ENCODE data around the gene OR14I1. TPM values are rescaled to one million over a fixed set of nuclear protein-coding genes. Genes with fewer than 3 reads are reported as not detected.
"Not testable (repeated sequence)": the region's sequence is repeated elsewhere in the genome, so short reads cannot be mapped to it uniquely, and the experiment has no call there.

The OR14I1 gene
- total RNA-seq, 1 donor = not detected

GRCh38 chr1:248681651-248682050 lies 20.9 kb downstream of the OR14I1 start:
- H3K4me2 ChIP-seq (ENCODE audit: insufficient read depth, low read length) = no peak overlapping the region
- H3K36me3 ChIP-seq (ENCODE audit: insufficient read depth, low read length) = no peaks in the 10 kb centered on the region
- no peak overlapping the region for H3K4me3 ChIP-seq (ENCODE audit: insufficient read depth, low read length)
- no peak for TF ChIP-seq CTCF (IDR thresholded peaks at IDR 0.05; ENCODE audit: extremely low read depth, low read depth, low read length)
- H3K9me3 ChIP-seq (ENCODE audit: low read depth, low read length) = peaks cover 3% of the 10 kb centered on the region
- no peak for DNase-seq (ENCODE audit: insufficient read length, low spot score, missing footprints)
- no peak overlapping the region for H2AFZ ChIP-seq (ENCODE audit: low read length)
- H3K27ac ChIP-seq (ENCODE audit: low read depth, low read length) = no peak overlapping the region
- no peaks in the 10 kb centered on the region for H3K4me1 ChIP-seq (ENCODE audit: insufficient read depth, low read length)
- no peaks in the 10 kb centered on the region for H3K79me2 ChIP-seq (ENCODE audit: insufficient read depth, low read length)
- no peaks in the 10 kb centered on the region for H4K20me1 ChIP-seq (ENCODE audit: insufficient read depth, low read length)
- no peaks in the 10 kb centered on the region for H3K27me3 ChIP-seq (ENCODE audit: insufficient read depth, low read length)

GRCh38 chr1:248670003-248670402 lies 32.6 kb downstream of the OR14I1 start:
- Histone ChIP-seq H3K4me1 (ENCODE audit: insufficient read depth, low read length) (no peaks in the 10 kb centered on the region), H3K36me3 (ENCODE audit: insufficient read depth, low read length) (no peaks in the 10 kb centered on the region), H3K4me2 (ENCODE audit: insufficient read depth, low read length) (no peak overlapping the region), H3K9me3 (ENCODE audit: low read depth, low read length) (peaks cover 6% of the 10 kb centered on the region), H3K27ac (ENCODE audit: low read depth, low read length) (no peak overlapping the region), H2AFZ (ENCODE audit: low read length) (no peak overlapping the region), H3K4me3 (ENCODE audit: insufficient read depth, low read length) (no peak overlapping the region), H3K27me3 (ENCODE audit: insufficient read depth, low read length) (no peaks in the 10 kb centered on the region), H3K79me2 (ENCODE audit: insufficient read depth, low read length) (no peaks in the 10 kb centered on the region), H4K20me1 (ENCODE audit: insufficient read depth, low read length) (no peaks in the 10 kb centered on the region)
- no peak for DNase-seq (ENCODE audit: insufficient read length, low spot score, missing footprints)
- no peak for TF ChIP-seq CTCF (IDR thresholded peaks at IDR 0.05; ENCODE audit: extremely low read depth, low read depth, low read length)

- DNase-seq (ENCODE audit: insufficient read length, low spot score, missing footprints); H3K4me1 ChIP-seq (ENCODE audit: insufficient read depth, low read length); H3K4me3 ChIP-seq (ENCODE audit: insufficient read depth, low read length); H3K79me2 ChIP-seq (ENCODE audit: insufficient read depth, low read length); H3K4me2 ChIP-seq (ENCODE audit: insufficient read depth, low read length); H3K27ac ChIP-seq (ENCODE audit: low read depth, low read length); H4K20me1 ChIP-seq (ENCODE audit: insufficient read depth, low read length); H3K27me3 ChIP-seq (ENCODE audit: insufficient read depth, low read length); H2AFZ ChIP-seq (ENCODE audit: low read length); H3K36me3 ChIP-seq (ENCODE audit: insufficient read depth, low read length); H3K9me3 ChIP-seq (ENCODE audit: low read depth, low read length): not testable (repeated sequence)
Observed at GRCh38 chr1:248663453-248664328, 38.9 kb downstream of the OR14I1 start.

GRCh38 chr1:248656797-248657196 lies 45.8 kb downstream of the OR14I1 start:
- not testable (repeated sequence) for DNase-seq (ENCODE audit: insufficient read length, low spot score, missing footprints); H3K79me2 ChIP-seq (ENCODE audit: insufficient read depth, low read length); H2AFZ ChIP-seq (ENCODE audit: low read length); H4K20me1 ChIP-seq (ENCODE audit: insufficient read depth, low read length); H3K4me2 ChIP-seq (ENCODE audit: insufficient read depth, low read length); H3K4me3 ChIP-seq (ENCODE audit: insufficient read depth, low read length); H3K4me1 ChIP-seq (ENCODE audit: insufficient read depth, low read length); H3K9me3 ChIP-seq (ENCODE audit: low read depth, low read length); H3K36me3 ChIP-seq (ENCODE audit: insufficient read depth, low read length); H3K27ac ChIP-seq (ENCODE audit: low read depth, low read length); H3K27me3 ChIP-seq (ENCODE audit: insufficient read depth, low read length)

- not testable (repeated sequence) for H2AFZ ChIP-seq (ENCODE audit: low read length); H3K36me3 ChIP-seq (ENCODE audit: insufficient read depth, low read length); DNase-seq (ENCODE audit: insufficient read length, low spot score, missing footprints); H3K4me2 ChIP-seq (ENCODE audit: insufficient read depth, low read length); H4K20me1 ChIP-seq (ENCODE audit: insufficient read depth, low read length); H3K9me3 ChIP-seq (ENCODE audit: low read depth, low read length); H3K4me1 ChIP-seq (ENCODE audit: insufficient read depth, low read length); H3K79me2 ChIP-seq (ENCODE audit: insufficient read depth, low read length); H3K27ac ChIP-seq (ENCODE audit: low read depth, low read length); H3K4me3 ChIP-seq (ENCODE audit: insufficient read depth, low read length); H3K27me3 ChIP-seq (ENCODE audit: insufficient read depth, low read length)
Observed at GRCh38 chr1:248655354-248655753, 47.2 kb downstream of the OR14I1 start, which contains the start of gene OR2T27. TSS of gene OR2T27 (minus strand) at chr1:248655528. CDS start at chr1:248650884, 4,644 bp downstream.

Small RNA genes lying within 50 kb of the gene (small RNA-seq; reads per million reads assigned to genes)
- not detected for gene AHCYP8

Other genes starting within 250 kb of the OR14I1 start
- gene OR2T3, start 229.4 kb downstream of the OR14I1 start, total RNA-seq = not detected in 2 replicates
- not detected in 2 replicates for gene OR2T5, start 214.2 kb downstream of the OR14I1 start, total RNA-seq
- not detected in 2 replicates for gene OR2G6, start 194.7 kb downstream of the OR14I1 start, total RNA-seq
- gene OR2T29, start 140.0 kb downstream of the OR14I1 start, total RNA-seq = not detected in 2 replicates
- gene OR2T34, start 128.0 kb downstream of the OR14I1 start, total RNA-seq = not detected in 2 replicates
- gene OR2T10, start 105.1 kb downstream of the OR14I1 start, total RNA-seq = not detected in 2 replicates
- gene OR2T11, start 67.7 kb downstream of the OR14I1 start, total RNA-seq = not detected in 2 replicates
- gene OR2T35, start 57.5 kb downstream of the OR14I1 start, total RNA-seq = not detected in 2 replicates
- gene OR2T27, start 47.2 kb downstream of the OR14I1 start, total RNA-seq = not detected in 2 replicates
- gene LYPD8, start 53.0 kb upstream of the OR14I1 start, total RNA-seq = not detected in 2 replicates
- 23.6 and 25.3 TPM in 2 replicates for gene SH3BP5L, start 123.1 kb upstream of the OR14I1 start, total RNA-seq
- 15.2 and 15.3 TPM in 2 replicates for gene ZNF672, start 135.5 kb upstream of the OR14I1 start, total RNA-seq
- 9.1 and 12.3 TPM in 2 replicates for gene ZNF692, start 156.3 kb upstream of the OR14I1 start, total RNA-seq
- 4.3 and 4.7 TPM in 2 replicates for gene PGBD2, start 203.5 kb upstream of the OR14I1 start, total RNA-seq

Measured in osteoblast (primary cell).